Stimulated activated CD4-positive, alpha-beta T cell treated with anti-CD3 and anti-CD28 coated beads, TNF-alpha, amount 100 ng/mL, for 4 hours (primary cell): ENCODE data around the gene HRCT1.
"Not testable (repeated sequence)": the region's sequence is repeated elsewhere in the genome, so short reads cannot be mapped to it uniquely, and the experiment has no call there.

ENCODE experiments used
- DNase-seq, 3 experiments: peaks; one replicate each; pipeline ENCODE4 v3.0.0-alpha.2; 2020; ENCODE audit warnings: low read depth in 3 of 3

The HRCT1 gene

DNA sequence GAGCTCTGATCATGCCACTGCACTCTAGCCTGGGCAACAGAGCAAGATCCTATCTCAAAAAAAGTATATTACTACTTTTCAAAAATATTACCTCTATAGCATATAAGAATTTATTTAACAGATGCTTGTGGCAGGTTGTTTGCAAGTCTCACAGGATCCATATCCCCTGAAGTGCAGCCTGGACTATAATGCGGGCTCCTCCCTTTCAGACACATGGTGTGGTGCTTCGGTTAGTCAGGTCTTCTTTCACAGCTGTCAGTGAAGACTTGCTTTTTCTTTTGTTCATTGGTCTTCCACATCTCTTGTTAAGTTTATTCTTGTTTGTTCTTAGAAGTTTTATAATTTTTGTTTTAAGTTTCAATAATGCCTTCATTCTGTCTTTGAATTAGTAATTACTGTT lies 9.4 kb upstream of the HRCT1 start:
- DNase-seq = no peak

DNA sequence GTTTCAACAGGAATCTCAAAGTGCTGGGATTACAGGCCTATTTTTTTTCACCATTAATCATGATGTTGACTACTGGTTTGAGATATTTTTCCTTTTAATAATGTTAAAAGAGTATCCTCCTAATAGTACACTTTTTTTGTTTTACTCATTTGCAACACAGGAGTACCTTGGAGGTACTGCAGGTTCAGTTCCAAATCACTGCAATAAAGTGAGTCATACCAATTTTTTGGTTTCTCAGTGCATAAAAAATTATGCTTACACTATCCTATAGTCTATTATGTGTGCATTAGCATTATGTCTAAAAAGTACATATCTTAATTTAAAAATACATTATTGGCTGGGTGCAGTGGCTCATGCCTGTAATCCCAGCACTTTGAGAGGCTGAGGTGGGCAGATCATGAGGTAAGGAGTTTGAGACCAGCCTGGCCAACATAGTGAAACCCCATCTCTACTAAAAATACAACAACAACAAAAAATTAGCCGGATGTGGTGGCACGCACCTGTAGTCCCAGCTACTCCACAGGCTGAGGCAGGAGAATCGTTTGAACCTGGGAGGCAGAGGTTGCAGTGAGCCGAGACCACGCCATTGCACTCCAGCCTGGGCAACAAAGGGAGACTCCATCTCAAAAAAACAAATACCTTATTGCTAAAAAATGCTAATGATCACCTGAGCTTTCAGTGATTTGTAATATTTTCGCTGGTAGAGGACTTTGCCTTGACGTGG lies 8.5 kb upstream of the HRCT1 start:
- DNase-seq = not testable (repeated sequence)

DNA sequence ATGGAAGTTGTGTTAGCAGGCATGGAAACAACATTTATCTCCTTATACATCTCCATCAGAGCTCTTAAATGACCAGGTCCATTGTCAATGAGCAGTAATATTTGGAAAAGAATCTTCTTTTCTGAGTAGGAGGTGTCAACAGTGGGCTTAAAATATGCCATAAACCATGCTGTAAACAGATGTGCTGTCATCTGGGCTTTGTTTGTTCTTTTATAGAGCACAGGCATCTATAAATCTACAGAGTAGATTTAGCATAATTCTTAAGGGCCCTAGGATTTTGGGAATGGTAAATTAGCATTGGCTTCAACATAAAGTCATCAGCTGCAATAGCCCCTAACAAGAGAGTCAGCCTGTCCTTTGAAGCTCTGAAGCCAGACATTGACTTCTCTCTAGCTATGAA lies 7.7 kb upstream of the HRCT1 start:
- DNase-seq = no peak

DNA sequence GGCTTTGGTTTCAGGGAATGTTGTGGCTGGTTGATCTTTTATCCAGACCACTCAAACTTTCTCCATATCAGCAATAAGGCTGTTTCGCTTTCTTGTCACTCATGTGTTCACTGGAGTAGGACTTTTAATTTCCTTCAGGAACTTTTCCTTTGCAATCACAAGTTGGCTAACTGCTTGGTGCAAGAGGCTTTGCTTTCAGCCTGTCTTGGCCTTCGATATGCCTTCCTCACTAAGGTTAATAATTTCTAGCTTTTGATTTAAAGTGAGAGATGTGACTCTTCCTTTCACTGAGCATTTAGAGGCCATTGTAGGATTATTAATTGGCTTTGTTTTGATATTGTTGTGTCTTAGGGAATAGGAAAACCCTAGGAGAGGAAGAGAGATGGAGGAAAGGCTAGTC lies 7.0 kb upstream of the HRCT1 start:
- DNase-seq = no peak

DNA sequence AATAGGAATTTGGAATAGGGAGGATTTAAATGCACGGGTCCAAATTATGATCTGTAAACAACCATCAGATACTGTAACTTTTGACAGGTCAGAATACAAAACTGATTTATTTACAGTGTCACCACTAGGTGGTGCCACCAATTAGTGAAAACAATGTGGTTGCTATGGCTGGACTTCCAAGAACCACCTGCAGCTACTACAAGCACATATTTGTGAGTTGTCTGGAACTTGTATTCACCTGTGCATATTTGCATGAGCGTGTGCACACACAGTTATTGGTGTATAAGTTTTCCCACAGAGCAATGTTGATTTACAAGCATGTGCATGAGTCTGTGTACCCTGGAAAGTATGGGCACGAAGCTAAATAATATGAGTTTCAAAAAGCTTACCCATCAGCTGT lies 3.0 kb upstream of the HRCT1 start:
- peak in 1 of 3 experiments; percentile 20 for DNase-seq

DNA sequence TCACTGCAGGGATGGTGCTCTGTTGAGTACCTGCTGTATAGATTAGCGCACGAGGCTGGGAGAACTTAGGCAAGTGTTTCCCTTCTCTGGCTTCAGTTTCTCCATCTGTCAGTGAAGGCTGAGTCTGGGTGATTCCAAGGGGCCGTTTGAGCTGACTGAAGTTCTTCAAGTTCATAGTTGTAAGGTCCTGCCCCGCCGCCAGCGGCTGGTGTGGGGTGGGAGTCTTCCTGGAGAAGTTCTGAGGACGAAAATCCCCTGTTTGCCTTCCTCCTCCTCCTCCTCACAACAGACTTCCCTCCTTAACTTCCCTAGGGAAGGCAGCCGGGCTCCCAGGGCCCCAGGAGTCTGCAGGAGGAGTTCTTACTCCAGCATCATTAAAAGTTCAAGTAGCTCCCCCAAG lies 1.7 kb upstream of the HRCT1 start:
- no peak for DNase-seq

DNA sequence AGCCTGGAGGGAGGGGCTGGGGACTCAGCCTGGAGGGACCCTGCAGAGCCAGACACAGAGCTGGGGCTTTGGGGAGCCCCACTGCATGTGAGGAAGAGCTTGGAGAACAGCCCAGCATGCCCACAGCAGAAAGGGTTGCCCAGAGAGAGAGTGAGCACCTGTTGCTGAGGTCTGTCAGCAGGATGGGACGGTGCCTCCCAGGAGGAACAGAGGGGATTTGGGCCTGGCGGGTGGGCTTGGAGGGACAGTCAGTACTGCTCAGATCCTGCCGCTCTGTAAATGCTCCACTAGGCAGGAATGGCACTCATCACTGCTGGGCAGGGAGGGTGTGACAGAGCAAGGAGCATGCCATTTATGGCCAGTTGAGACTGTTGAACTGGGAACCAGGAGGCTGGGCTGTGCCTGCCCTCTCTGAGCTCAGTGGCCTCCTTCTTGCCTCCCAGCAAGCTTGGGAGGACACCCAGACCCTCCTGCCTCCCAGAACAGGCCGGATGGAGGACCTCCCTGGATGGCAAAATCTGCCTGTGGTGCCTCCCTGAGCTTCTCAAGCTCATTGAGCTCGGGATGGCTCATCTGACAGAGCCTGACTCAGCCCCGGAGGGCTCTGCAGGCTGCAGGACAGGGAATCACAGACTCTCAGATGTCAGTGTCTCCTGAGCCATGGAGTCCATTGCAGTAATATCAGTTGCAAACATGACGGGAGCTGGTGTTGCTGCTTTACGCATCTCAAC lies 786 bp upstream of the HRCT1 start:
- no peak for DNase-seq

DNA sequence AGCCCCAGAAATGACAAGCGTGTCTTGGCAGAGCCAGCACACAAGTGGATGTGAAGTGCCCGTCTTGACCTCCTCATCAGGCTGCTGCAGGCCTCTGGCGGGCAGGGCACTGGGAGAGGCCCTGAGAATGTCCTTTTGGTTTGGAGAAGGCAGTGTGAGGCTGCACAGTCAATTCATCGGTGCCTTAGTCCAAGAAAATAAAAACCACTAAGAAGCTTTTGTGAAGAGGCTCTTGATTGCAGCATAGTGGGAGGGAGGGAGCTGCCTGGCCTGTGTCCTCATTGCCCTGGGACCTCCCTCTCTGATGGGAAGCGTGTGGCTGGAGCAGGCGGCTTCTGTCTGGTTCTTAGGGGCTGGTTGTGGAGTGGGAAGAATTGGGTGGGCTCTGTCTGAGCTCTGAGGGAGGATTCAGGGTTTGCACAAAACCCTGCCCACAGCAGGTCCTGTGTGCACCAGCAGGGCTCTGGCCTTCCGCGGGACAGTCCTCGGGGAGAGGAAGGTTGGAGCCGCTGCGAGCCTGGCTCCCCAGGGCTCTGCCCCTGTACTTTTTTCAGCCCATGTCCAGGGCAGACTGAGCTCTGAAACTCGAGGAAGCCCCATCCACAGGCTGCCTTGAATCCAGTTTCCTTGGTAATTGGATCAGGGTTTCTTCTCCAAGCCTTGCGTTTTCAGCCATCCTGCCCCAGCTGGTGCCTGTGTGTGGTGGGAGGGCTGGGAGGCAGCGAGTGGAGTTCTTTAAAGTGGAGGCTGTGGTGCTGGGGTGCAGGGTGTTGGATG lies 1.1 kb downstream of the HRCT1 start:
- no peak for DNase-seq

DNA sequence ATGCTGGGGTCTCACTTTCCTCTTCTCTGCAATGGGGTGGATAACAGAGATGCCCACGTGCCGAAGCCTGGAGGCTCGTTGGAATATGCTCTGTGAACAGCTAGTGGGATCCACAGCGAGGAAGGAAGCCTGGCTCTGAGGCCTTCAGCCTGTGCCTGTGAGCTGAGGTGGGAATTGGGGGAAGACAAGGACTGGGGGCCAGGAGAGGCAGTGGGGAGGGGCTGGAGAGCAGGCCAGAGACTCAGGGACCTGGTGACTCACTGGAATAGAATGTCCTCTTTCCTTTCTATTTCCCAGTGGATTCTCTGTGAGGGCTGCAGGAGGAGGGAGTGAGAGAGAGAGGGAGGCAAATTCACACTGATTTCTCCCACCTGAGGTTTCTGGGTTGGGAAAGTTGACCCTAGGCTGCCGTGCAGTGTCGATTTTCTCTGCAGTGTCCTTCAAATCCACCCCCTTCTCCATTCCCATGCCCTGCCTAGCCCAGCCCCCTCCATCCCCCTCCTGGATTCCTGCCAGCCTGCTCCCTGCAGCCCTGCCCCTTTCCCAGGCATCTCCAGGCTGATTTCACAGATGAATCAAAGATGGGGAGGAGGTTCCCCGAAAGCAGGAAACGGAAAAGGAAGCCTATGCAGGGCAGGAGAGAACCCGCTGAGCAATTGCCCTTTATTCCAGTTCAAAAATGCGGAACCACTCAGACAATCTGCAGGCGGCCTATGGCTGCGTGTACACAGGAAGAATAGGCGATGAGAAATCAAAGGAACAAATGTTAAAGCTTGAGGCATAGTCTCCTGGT lies 1.9 kb downstream of the HRCT1 start:
- no peak for DNase-seq

DNA sequence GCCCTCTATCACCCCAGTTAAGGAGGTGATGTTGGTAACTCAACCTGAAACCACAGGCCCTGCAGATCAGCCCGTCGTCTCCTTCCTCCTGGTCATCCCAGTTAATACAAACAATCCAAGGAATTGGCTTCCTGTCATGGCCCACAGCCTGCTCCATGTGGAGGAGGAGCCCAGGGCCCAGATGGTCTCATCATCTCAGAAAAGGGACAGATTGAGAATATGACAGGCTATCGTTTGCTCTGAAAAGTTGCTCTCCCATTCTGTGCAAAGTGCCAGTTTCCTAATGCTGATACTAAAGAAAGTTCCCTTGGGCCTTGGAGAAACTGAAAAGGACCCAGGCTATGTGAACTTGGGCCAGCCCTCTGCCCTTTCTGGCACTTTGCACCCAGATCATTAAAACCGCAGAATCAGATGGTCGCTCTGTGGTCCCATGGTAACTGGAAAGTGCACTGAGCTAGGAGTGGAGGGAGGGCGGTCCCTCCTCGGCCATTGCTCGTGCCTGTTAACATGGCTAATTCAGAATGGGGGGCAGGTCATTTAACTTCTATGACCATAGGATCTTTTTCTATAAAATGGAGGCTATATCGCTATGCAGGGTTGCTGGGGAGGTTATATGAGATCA lies 2.6 kb downstream of the HRCT1 start:
- DNase-seq = no peak

DNA sequence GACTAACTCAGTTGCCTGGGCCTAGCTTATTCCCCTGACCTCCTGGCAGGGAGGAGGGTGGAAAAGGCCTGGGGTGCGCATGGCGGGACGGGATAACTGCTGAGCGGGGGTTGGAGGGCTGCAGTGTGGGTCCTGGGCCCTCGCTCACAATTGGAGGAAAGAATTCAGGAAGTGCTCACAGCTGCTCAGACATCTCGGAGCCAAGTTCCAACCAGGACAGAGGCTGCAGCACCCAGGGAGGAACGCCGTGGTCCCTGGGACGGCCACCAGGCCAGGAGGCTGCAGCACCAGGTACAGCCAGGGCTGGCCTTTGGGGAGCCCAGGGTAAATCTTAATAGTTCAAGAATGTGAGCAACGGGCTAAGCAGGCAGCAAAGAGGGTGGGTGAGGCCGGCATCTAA lies 3.3 kb downstream of the HRCT1 start, which contains the start of gene SPAAR:
Gene SPAAR, plus strand, starts transcription at position 217 of the 400 bp plus-strand sequence. CDS start 974 bp downstream, outside the sequence.
- DNase-seq = no peak

DNA sequence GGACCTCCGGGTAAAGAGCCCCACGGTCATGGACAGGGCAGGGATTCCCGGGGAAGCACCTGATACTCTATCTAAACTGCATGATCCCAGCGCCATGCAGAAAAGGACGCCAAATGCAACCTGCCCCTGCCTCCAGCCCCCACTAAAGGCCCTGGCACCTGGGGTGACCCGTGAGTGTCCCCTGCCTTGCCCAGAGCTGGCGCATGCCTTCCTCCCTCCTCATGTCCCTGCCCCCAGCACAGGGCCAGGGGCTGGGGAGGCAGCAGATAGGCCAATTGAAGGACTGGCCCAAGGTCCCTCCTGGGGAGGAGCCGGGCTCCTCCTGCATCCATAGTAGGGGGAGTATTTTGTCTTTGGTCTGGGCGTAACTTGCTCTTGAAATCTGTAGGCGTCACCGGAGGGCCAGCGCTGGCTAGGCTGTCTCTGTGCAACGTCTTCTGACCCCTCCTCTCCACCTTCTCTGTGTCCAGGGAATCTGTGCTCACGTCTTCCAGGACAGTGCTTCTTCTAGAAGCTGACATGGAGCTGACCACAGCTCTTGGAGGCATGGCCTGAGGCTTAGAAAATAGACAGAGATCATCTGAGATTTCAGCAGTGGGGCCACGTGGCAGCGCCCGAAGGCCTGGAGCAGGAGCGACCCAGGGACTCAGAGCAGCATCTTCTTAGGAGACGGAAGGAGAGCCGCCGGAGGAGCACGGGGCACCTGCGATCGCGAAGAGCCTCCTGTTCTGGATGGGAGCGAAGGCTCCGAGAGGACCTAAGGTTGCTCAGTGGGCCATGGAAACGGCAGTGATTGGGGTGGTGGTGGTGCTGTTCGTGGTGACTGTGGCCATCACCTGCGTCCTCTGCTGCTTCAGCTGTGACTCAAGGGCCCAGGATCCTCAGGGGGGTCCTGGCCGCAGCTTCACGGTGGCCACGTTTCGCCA lies 3.9 kb downstream of the HRCT1 start:
- no peak for DNase-seq

DNA sequence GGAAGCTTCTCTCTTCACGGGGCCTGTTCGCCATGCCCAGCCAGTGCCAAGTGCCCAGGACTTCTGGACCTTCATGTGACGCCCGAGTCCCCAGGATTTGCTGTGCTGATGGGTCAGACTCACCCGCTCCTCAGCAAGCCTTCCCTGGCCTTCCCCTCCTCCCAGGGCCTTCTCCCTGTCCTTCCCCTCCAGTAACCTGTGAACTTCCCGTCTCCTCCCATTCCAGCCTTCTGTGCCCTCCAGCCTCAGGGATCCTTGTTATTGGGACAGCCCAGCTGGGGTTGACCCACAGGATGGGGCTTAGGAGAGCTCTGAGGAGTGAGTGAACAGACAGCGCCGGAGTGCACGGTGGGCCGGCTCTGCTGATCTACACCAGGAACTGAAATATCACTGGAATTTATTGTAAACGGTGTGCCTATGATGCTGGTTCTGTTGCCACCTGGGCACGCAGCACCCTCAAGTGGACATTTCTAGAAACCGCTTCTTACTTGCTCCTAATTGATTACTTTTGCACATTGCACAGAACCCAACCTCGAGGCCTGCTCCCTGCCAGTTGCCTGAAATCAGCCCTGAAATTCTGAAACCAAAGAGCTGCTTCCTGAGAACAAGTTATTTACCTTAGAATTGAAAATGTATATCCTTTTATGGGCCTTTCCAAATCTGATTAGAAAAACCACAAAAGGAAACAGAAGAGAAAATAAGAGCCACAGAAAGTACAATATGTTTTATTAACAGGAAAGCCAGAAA lies 4.8 kb downstream of the HRCT1 start:
- peak in 2 of 3 experiments; percentile 12 to 14 for DNase-seq

DNA sequence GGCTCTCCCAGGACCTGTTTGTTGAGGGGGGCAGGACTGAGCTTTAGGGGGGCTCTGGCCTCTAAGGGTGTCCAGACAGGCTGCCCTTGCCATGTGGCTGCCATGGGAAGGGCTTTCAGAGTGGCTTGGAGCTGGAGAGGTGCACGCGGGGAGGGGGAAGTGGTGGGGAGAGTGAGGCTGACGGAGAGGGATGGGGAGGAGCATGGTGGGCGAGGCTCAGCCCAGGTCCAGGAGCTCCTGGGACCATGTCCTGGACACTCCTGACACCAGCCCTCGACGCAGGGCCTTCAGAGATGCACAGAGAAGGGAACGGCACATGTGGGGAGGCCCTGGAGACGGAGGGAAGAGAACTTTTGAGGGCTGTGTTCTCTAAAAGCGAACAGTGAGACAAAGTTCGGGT lies 5.7 kb downstream of the HRCT1 start:
- no peak for DNase-seq

DNA sequence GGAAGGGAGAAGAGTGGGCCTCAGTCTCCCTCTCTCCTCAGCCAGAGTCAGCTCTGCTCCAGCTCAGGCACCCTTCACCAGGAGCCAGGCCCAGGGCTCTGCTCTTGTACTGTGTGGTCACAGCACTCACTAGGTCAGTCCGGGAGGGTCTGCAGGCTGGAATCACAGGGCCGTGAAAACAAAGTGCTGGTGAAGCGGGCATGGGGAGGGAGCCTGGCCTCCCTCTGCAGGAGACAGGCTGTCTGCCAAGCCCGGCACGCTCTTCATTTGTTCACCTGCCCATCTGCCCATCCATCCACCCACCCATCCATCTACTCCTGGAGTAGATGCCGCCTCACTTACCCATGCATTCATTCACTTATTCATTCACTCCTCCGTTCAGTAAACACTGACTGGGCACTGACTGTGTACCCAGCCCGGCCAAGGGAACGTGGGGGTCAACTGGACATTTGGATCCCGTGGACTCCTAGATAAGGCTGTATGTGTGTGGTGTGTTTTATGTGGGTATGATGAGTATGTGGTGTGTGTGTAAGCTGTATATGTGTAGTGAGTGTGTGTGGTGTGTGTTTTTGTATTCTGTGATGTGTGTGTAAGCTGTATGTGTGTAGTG lies 6.9 kb downstream of the HRCT1 start:
- DNase-seq = no peak

DNA sequence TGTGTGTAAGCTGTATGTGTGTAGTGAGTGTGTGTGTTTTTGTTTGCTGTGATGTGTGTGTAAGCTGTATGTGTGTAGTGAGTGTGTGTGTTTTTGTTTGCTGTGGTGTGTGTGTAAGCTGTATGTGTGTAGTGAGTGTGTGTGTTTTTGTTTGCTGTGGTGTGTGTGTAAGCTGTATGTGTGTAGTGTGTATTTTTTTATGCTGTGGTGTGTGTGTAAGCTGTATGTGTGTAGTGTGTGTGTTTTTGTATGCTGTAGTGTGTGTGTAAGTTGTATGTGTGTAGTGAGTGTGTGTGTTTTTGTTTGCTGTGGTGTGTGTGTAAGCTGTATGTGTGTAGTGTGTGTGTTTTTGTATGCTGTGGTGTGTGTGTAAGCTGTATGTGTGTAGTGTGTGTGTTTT lies 7.4 kb downstream of the HRCT1 start:
- DNase-seq = not testable (repeated sequence)

DNA sequence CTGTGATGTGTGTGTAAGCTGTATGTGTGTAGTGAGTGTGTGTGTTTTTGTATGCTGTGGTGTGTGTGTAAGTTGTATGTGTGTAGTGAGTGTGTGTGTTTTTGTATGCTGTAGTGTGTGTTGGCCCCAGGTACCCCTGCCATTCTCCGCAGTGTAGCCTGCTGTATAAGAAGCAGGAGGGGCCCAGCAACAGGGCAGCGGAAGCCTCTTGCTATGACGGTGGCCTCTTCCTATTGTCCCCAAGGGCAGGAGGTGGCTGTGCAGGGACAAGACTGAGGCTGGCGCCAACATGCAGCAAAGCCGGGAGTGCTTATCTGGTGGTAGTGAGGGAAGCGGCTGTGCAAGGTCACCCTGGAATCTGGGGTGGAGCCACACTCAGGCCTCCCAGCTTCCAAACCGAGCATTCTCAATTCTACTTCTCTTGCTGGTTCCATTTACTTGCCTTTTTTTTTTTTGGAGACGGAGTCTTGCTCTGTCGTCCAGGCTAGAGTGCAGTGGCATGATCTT lies 8.4 kb downstream of the HRCT1 start:
- DNase-seq = no peak

DNA sequence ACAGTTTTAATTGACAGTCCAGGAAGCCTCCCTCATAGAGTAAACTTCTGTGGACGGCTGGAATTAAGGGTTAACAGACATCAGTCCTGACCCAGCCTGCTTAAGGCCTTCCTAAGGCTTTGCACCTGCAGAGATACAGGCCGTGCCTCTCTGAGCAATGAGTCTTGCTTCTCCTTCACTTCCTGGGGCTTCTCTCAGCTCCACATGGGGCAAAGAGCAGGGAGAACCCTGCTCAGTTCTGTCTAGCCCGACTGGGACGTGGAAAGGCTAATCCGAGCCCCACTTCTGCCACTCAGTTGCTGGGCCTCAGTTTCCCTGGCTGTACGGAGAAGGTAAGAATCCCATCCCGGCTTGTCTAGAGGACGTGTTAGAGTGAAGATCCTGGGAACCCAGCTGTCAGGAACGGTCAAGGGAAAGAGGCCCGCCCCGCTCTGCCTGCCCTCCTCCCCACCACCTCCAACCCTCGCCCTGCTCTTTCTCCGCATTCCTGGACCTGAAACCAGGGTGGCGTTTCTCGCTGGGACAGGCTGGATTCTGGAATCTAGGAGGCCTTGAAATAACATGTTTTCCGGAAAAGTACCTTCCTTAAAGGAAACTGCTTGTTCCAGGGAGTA lies 9.8 kb downstream of the HRCT1 start:
- no peak for DNase-seq
